Activated gamma-delta T cell treated with anti-CD3 and anti-CD28 coated beads, Interleukin-2, amount 50 U/mL, for 16 hours (primary cell): ENCODE data around the gene FRY.

Experiments
- DNase-seq: peaks from one replicate; pipeline ENCODE4 v3.0.0-alpha.2; 2020; ENCODE audit warnings: low read depth

The FRY gene

DNA sequence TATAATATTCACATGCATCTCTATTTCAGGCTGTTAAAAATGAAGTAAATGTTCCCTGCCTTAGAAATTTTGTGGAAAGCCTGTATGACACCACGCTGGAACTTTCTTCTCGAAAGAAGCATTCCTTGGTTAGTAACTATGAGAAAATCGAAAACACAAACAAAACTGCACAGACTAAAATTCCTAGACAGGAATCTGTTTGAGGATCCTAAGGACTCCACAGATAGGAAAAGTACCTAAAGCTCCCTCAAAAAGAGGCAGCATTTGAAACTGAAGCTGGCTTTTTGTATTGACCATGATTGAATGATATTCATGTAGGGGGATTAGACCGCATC lies 103.4 kb downstream of the FRY start:
- no peak for DNase-seq

DNA sequence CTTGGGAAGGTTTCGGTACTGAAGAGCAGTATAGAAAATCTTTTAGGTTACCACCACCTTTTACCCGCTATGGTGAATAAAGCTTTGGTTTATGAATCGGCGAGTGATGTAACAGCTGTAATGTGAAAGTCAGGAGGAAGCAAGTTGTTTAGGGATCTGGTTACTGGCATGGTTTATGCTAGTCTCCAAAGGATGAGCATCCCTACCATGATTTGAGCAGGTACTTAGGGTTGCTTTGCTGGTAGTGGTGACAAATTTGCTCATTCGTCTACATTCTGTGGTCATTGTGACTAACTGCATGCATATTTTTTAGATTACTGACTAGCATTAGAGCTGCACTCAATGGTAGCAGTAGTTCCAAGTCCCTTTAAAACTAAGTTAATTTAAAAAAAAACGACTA lies 104.1 kb downstream of the FRY start:
- DNase-seq: no peak

DNA sequence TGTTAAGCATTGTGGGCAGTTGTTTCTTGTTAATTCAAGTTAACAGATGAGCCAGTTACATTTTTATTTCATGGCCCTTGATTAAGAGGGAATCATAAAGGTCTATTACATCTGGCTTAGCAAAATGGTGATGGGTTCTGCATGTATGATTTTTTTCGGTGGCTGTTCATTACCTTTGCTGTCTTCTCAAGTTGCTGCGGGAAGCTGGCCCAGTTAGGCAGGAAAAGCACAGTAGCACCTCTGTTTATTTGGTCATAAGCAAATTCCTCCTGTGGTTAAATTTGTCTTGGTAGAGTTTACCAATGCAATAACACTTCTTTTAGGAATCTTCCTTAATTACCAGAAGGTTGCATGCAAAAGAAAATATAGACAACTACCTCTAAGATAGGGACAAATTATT lies 104.5 kb downstream of the FRY start:
- DNase-seq: no peak

DNA sequence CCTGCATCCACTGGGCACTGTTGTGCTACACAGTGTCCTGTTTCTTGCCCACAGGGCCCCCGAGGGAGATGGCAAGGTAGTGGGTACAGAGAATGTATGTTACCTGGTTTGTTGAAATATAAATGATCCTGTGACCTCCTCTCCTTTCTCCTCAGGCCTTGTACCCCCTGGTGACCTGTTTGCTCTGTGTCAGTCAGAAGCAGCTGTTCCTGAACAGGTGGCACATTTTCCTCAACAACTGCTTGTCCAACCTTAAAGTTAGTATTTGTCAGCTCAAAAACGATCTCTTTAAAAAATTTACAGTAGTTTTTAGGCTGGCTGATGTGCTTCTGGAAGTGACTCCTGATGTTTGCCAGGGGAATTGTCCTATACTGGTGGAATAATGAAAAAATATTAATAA lies 105.1 kb downstream of the FRY start:
- no peak for DNase-seq

DNA sequence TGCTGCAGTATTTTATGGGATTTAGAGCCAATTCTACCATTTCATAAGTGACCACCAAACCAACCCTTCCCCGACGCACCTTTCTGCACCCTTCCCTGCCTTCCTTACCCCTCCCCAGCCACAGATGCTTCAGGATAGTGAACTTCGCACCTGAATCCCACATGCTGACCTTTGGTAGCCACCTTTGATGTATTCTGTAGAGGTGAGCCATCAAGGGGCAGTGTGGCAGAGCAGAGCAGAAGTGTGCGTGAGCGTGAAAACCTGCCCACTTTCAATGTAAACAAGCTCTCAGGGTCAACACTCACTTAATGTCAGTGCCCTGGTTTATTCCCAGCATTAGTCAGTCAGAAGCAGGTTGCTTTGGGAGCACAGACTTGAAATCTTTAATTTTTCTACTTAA lies 107.7 kb downstream of the FRY start:
- DNase-seq: no peak

DNA sequence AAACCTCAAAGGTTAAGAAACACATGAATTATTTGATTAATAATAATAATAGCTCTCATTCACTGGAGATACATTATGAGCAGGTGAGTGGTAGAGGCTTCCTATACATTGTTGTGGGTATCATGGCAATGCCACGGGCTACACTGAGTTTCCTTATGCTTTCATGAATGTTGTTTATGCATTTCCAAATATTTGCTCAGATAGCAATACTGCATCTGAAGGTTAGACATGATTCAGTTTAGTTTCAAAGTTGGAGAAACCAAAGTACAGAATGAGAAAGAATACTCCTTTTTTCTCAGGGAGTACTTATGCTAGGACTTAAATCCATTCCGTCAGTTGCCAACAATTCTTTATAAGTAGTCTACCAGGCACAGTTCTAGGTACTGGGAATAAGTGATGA lies 108.5 kb downstream of the FRY start:
- no peak for DNase-seq

DNA sequence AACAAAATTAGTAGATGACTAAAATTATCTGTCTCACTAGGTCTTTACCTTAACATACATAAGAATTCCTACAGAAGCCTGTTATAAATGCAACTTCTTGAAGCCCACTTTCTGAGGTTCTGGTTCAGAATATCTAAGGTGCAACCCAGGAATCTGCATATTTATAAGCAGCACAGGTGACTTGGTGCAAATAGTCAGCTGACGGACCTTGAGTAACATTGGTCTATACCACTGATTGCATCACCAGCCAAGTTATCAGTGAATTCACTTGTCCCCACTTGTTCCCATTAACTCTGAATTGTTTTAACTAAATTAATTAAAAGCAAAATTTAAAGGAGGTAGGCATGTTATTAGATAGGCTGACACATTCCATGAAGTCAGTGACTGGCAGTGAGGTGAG lies 109.9 kb downstream of the FRY start:
- DNase-seq: no peak

DNA sequence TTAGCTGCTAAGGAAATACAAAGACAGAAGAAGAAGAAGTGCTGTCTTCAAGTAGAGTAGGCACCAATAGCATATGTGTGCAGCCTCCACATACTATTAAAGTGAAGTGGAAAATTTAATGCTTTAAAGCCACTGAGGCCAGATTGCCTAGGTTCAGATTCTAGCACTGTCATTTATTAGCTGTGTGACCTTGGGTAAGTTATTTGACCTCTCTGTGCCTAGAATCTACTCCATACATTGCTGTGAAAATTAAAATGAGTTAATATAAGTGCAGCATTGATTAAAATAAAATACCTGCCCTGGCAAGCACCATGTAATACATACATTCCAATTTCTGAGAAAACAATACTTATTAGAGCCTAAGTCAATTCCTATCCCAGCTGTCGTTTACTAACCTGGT lies 110.5 kb downstream of the FRY start:
- DNase-seq: no peak

DNA sequence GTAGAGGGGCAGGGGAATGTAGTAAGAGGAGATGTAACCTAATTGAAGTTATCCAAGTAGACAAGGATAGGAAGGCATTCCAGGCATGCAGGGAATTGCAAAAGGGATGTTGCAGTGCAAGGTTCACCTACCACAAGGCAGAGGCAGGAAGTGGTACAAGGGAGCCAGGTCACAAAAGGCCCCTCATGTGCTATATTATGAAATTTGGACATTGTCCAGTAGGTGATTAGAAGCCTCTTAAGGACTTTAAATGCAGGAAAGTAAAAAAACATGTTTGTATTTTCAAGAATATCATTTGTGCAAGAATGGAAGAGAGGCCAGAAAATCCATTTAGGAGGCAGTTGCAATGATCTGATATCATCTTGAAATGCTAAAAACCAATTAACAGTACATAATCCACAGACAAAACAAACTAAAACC lies 111.4 kb downstream of the FRY start:
- DNase-seq: no peak

DNA sequence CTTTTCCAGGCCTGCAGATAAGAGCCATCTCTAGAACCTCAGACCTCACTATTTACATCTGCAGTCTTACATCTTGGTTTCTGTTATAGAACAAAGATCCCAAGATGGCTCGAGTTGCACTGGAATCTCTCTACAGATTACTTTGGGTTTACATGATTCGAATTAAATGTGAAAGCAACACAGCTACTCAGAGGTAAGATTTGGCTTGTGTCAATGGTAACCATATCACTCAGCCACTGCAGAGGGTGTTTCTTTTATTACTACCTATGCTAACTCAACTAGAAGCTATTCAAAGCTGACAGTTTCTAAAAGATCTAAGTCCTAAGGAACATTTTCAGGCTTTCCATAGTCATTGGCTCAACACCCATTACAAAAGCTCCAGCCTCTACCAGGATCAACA lies 115.6 kb downstream of the FRY start:
- DNase-seq: no peak

DNA sequence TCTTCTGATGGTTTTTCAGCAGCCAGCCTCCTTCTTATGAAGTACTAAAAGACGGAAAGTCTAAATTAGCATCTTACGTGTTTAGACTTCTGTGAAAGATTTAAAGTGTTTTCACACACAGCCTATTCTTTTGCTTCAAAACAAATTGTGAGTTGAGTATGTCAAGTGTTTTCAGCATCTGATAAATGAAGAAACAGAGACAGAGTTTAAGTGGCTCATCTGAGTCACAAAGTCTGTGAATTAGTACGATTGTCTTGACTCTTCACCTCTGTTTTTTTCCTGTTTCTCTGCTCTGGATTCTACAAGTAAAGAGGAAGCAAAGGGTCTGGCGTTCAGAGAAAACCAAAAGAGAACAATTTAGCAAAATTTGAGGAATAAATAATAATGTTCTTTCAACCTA lies 116.4 kb downstream of the FRY start:
- no peak for DNase-seq

DNA sequence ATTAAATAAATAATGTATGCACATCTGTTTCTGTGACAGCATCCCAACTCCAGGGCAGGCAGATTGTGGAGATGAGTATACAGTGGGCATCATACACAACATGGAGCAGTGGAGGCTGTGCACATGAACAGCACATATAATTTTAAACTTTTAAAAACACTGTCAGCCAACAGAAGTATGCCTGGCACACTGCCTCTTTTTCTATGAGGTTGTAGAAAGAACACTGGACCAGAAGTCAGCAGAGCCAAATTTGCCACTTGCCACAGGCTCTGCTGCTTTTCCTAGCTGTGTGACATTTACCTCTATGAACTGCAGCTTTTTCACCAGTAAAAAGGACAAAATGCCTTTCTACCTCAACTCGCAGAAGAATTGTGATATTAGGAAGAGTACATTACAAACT lies 118.7 kb downstream of the FRY start:
- DNase-seq: no peak

DNA sequence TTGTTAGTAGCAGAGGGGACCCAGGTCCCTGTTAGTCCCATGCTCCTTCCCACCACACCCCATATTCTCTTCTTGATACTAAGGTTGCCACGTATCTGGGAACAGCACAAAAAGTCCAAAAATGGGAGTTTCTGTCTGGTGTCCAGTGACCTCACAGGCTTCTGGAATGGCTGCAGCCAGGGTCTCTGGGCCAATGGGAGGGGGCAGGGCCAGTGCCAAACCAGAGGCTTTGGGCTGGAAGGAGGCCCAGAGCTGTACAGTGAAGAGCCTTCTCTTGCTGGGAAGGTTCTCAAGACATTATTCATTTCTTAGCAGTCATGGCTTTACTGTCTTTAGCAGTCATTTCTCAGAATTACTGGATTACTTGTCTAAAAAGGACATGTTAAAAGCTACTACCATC lies 119.2 kb downstream of the FRY start:
- DNase-seq: no peak

DNA sequence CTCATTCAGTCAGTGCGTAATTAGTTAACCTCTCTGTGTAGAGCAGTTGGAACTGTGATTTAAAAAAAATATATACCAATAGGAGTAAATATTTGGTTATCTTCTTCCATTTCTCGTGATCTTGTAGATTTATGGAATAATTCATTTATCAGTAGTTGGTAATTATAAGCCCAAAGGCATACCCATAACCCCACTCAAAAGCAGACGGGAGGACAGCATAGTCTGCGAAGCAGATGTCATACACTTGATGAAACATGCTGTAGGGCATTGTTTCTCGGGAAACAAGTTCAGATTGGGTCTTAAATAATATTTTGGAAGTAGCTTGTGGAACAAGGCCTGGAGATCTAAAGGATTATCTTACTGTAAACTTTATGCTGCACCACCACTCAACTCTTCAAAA lies 119.7 kb downstream of the FRY start:
- DNase-seq: no peak

DNA sequence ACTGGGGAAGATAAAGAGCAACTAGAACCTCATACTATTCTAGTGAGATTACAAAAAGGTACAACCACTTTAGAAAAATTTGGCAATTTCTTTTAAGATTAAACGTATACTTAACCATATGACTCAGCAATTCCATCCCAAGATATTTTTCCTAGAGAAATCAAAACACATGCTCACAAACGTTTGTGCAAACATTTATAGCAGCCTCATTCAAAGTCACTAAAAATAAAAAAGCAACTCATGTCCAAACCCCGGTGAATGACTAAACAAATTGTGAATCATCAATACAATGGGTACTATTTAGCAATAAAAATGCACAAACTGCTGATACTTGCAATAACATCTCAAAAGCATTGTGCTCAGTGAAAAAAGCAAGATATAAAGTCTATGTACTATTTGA lies 121.5 kb downstream of the FRY start:
- DNase-seq: no peak

DNA sequence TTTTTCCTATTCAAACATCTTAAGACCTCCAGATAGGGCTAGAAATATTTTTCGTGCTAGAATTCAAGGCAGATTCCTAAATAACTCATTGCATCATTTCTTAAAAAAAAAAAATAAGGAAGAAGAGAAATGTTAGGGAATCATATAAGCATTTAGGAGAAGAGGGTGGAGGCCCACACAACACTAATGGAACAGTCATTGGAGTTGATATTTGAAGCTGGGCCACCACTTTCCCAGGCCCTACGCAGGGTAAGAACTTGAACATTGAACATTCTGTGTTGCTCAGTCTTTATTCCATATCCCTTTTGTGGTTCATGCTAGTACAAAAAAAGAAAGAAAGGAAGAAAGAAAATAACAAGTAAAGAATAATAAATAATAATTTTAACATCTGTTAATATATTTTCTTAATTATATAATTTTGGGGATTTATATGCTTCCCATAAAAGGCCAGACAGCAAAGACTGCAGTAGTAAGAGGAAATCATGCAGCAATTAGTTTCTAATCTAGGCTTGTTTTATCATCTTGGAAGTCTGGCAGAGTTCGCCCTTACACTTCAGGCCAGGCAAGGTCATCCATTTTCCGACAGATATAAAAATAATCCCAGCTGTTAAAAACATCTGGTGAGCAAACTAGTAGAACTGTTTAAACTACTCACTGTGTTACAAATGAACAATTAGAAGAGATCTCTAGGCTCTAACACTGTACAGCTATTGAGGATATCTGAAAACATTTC lies 127.7 kb downstream of the FRY start:
- DNase-seq: no peak

DNA sequence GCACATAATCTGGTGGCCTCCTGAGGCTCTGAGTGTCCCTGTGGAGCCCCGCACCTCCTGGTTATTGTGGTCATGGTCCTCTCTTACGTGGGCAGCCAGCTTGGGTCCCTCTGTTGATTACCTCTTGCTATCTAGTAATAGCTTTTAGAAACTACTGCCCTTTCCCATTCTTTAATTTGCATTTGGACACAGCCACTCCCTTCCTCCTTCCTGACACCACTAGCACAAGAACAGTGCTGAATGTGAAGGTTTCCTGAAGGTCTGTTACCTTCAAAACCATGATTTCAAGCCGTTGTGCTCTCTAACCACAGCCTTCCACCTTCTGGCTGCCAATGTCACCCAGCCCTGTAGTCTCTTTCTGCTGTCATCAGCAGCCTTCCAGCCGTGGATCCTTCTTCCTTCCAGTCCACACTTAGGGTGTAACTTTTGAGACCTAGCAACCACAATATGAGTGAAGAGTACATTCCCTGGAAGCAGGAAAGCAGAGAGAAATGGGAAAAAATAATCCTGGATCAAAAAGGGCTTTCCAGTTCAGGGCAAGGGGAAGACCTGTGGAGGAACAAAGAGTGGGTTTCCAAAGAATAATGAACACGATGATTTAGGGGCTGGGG lies 130.9 kb downstream of the FRY start:
- DNase-seq: no peak

DNA sequence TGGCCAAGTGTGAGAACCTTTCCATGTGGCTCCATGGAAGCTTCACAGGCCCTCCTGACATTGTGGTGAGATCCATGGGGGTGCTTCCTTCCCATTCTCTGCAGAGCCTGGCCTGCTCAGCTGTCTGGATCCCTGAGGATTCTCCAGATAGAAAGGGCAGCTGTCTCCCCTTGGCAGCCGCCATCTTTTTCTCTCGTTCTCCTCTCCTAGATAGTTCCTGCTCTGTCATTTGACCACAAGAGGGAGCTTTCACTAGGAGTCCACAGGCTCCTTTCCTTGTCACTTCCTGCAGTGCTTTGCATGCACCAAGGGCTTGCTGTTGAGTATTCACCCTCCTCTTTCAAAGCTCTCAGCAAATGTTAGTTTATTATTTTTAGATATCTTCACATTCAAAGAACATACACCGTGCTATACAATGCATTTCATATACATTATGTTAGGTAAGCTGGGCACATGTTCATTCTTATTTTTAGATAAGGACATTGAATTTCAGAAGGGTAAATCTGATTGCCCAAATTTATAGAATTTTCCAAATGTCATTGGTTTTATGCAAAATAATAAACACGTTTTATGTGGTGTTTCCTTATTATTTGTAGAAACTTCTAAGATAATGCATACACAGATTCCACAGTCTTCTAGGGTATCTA lies 133.2 kb downstream of the FRY start:
- no peak for DNase-seq

DNA sequence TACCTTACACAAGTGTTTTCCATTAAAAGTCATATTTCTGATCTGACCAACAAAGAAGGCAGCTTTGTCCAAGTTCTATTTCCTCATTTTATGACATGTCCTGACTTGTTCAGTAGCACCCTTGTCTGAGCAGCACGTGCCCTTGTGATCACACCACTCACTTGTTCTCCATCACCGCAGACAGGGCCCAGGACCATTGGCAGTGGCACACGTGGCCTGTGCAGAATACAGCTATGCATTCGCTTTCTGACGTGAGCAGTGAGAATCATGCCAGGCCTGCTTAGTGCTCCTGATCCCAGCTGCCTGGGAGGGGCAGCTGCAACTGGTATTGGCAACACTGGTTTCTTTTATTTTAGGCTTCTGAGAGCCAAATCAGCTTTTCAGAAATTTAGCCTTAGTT lies 134.2 kb downstream of the FRY start:
- no peak for DNase-seq

DNA sequence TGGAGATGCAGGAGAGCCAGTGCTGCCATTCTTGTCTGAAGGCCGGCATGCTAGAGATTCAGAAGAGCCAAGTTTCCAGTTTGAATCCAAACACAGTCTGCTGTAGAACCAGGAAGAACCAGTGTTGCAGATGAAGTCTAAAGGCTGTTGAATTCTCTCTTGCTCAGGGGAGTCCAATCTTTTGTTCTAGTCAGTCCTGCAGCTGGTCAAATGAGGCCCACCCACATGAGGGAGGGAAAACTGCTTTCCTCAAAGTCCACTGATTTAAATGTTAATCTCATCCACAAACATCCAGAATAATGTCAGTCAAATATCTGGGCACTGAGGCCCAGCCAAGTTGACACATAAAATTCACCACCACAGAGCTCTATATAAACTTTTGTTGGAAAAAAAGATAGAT lies 136.6 kb downstream of the FRY start:
- DNase-seq: no peak

DNA sequence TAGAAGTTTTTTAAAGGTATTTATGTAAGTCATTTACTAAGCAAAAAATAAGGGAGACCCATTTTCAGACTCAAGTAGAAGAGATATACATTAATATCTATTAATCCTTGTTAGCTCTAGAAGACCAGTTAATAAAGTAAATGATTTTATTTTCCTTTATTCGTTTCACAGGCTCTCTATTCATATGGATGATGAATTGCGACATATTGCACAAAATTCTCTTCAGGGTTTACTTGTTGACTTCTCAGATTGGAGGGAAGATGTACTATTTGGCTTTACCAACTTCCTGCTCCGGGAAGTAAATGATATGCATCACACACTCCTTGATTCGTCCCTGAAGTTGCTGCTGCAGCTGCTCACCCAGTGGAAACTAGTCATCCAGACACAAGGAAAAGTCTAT lies 139.3 kb downstream of the FRY start:
- DNase-seq: no peak

DNA sequence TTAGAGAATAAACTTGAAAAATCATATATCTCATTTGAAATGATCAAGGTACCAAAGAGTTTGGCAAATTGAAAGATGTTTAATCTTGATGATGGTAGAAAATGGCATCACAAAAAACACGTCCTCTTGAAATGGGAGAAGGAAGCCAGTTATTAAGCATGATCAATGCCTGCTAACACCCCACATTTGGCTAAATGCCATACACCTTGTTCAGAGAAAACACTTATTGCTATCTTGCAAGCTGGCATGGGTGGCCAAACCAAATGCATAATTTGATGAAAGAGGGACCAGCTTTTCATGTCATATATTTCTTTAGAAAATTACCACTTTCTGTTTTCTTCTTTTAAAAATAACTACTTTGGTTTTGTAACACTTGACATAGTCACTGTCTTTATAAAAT lies 142.3 kb downstream of the FRY start:
- DNase-seq: no peak

DNA sequence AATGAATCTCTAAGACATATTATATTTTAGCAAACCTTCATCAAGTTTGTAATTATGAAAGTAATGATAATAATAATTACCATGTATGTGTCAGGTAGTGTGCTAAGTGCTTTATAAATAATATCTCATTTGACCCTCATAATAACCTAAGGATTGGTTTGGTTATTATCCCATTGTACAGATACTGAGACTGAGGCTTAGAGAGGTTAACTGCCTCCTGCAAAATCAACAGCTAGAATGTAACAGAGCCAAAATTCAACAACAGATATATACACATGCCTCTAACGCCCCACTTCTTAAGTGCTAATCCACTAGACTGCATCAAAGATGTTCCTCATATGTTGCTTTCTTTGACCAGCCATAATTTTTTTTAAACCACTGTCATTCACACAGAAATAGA lies 142.8 kb downstream of the FRY start:
- no peak for DNase-seq

DNA sequence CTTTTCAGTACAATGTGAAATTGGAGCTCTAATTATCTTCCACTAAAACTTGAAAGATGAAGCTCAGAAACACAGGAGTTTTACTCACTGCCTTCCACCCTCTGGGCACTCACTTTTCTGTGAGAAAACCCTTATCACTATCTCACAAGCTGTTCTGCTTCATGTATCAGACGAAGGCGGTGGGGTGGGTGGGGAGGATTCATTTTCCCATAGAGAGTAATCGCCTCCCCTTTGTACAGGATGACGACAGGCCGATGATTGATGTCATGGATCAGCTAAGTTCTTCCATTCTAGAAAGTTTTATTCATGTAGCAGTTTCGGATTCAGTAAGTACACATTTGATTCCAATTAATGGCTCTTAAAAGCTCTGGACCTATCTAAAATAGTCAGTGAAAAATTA lies 143.7 kb downstream of the FRY start:
- DNase-seq: no peak
